H1 (cell line): ENCODE data around the gene KRT12. TPM values are rescaled to one million over a fixed set of nuclear protein-coding genes. Genes with fewer than 3 reads are reported as not detected.

Source experiments
- CTCF ChIA-PET: fragments of 300-600 bp; sonication (Branson Sonifier 250); formaldehyde crosslinking; loops from one replicate; lab custom pipeline; 2021; ENCODE audit not compliant: partially characterized antibody; lab: Charles Lee
- POLR2A ChIA-PET: fragments of 300-600 bp; sonication (Branson Sonifier 250); formaldehyde crosslinking; loops from one replicate; lab custom pipeline; 2021; ENCODE audit warnings: inconsistent platforms; ENCODE audit not compliant: partially characterized antibody; lab: Charles Lee
- DNase-seq, 2 experiments: peaks; one replicate each; pipeline versions ENCODE4 v3.0.0 to v3.0.0-alpha.2; 2010 to 2022; ENCODE audit warnings: low spot score in 2 of 2, low read depth in 1 of 2, mixed read lengths in 1 of 2
- FAIRE-seq: peaks from 2 replicates; lab custom pipeline; 2011; peaks lifted over from hg19 to GRCh38; lab: Jason Lieb, UNC
- H2AFZ ChIP-seq: 2 replicates; pipeline ENCODE4 v1.8.1; 2012; ENCODE audit warnings: low read length, inconsistent platforms
- H2AK5ac ChIP-seq: 2 replicates; pipeline ENCODE4 v1.6.1; 2013; ENCODE audit warnings: low read depth, low read length
- H2BK120ac ChIP-seq: replicated peaks from 2 replicates; pipeline ENCODE3; 2013; ENCODE audit warnings: low read depth, low read length, inconsistent platforms
- H2BK12ac ChIP-seq: 2 replicates; pipeline ENCODE4 v1.6.1; 2013; ENCODE audit warnings: low read depth, low read length
- H2BK15ac ChIP-seq: 2 replicates; pipeline ENCODE4 v1.6.1; 2013; ENCODE audit warnings: low read length
- H2BK20ac ChIP-seq: 2 replicates; pipeline ENCODE4 v1.6.1; 2013; ENCODE audit warnings: low read length
- H2BK5ac ChIP-seq: 2 replicates; pipeline ENCODE4 v1.6.1; 2013; ENCODE audit warnings: low read depth, low read length
- H3K14ac ChIP-seq: 2 replicates; pipeline ENCODE4 v1.6.1; 2013; ENCODE audit warnings: inconsistent platforms; ENCODE audit not compliant: insufficient read length
- H3K18ac ChIP-seq: 2 replicates; pipeline ENCODE4 v1.6.1; 2013; ENCODE audit warnings: low read length; ENCODE audit errors: extremely low read depth
- H3K23ac ChIP-seq: 2 replicates; pipeline ENCODE4 v1.6.1; 2013; ENCODE audit warnings: inconsistent platforms; ENCODE audit not compliant: insufficient read length
- H3K23me2 ChIP-seq: 2 replicates; pipeline ENCODE4 v1.6.1; 2013; ENCODE audit warnings: low read depth, low read length
- H3K27ac ChIP-seq: 2 replicates; pipeline ENCODE4 v1.6.1; 2011; ENCODE audit warnings: low read depth, low read length, inconsistent platforms
- H3K27me3 ChIP-seq, 4 experiments: replicated peaks in 1 of 4; 1 replicate in 1 of 4; 2 replicates in 3 of 4; pipeline versions ENCODE4 v1.6.1 to v1.8.1; 2011 to 2013; ENCODE audit warnings: low read length in 3 of 4, mild to moderate bottlenecking in 3 of 4, inconsistent platforms in 2 of 4, mixed read lengths in 2 of 4, moderate library complexity in 1 of 4; ENCODE audit not compliant: control insufficient read depth in 3 of 4, insufficient read depth in 3 of 4; ENCODE audit errors: extremely low read depth in 1 of 4
- H3K36me3 ChIP-seq, 4 experiments: 2 replicates each; pipeline versions ENCODE4 v1.6.1 to v1.8.1; 2011 to 2013; ENCODE audit warnings: mild to moderate bottlenecking in 4 of 4, low read length in 3 of 4, moderate library complexity in 2 of 4, control low read depth in 1 of 4, inconsistent platforms in 1 of 4; ENCODE audit not compliant: insufficient read depth in 4 of 4, control insufficient read depth in 2 of 4
- H3K4ac ChIP-seq: replicated peaks from 2 replicates; pipeline ENCODE3; 2013; ENCODE audit warnings: low read length, low read depth, mixed read lengths, inconsistent platforms; ENCODE audit not compliant: insufficient read length
- H3K4me1 ChIP-seq, 4 experiments: replicated peaks in 1 of 4; 1 replicate in 1 of 4; 2 replicates in 3 of 4; pipeline versions ENCODE4 v1.6.1 to v1.8.1; 2011 to 2013; ENCODE audit warnings: low read length in 3 of 4, inconsistent platforms in 2 of 4, mixed read lengths in 1 of 4; ENCODE audit not compliant: insufficient read depth in 4 of 4, control insufficient read depth in 3 of 4
- H3K4me2 ChIP-seq, 2 experiments: 2 replicates each; pipeline versions ENCODE4 v1.6.1 to v1.8.1; 2011 to 2013; ENCODE audit warnings: low read depth in 2 of 2, low read length in 2 of 2, control low read depth in 1 of 2, inconsistent platforms in 1 of 2, mild to moderate bottlenecking in 1 of 2; ENCODE audit not compliant: insufficient read depth in 1 of 2
- H3K4me3 ChIP-seq, 4 experiments: fragments of 200-600, 300-600 bp in 1 of 4; sonication (generic), shearing (Covaris generic), sonication (Bioruptor Twin) in 1 of 4; 2 replicates each; pipeline versions ENCODE4 v1.5.1 to v1.8.1; 2011 to 2016; ENCODE audit warnings: low read length in 4 of 4, low read depth in 3 of 4, control low read depth in 2 of 4, inconsistent platforms in 2 of 4, mild to moderate bottlenecking in 2 of 4, mixed read lengths in 1 of 4, moderate library complexity in 1 of 4; ENCODE audit not compliant: insufficient read depth in 2 of 4; ENCODE audit errors: extremely low read depth in 1 of 4
- H3K56ac ChIP-seq: replicated peaks from 2 replicates; pipeline ENCODE3; 2013; ENCODE audit warnings: low read depth, mild to moderate bottlenecking, mixed read lengths, low read length, inconsistent platforms; ENCODE audit not compliant: insufficient read length
- H3K79me1 ChIP-seq: 2 replicates; pipeline ENCODE4 v1.6.1; 2013; ENCODE audit warnings: low read depth, low read length, control low read depth
- H3K79me2 ChIP-seq, 2 experiments: 2 replicates each; pipeline versions ENCODE4 v1.6.1 to v1.8.1; 2012 to 2013; ENCODE audit warnings: low read length in 2 of 2, mild to moderate bottlenecking in 2 of 2, inconsistent platforms in 1 of 2; ENCODE audit not compliant: insufficient read depth in 2 of 2, control insufficient read depth in 1 of 2
- H3K9ac ChIP-seq, 4 experiments: replicated peaks in 1 of 4; 1 replicate in 1 of 4; 2 replicates in 3 of 4; pipeline versions ENCODE4 v1.6.1 to v1.8.1; 2011 to 2013; ENCODE audit warnings: low read depth in 3 of 4, low read length in 3 of 4, control low read depth in 2 of 4, mild to moderate bottlenecking in 2 of 4, moderate library complexity in 2 of 4, inconsistent platforms in 1 of 4; ENCODE audit errors: extremely low read depth in 1 of 4
- H3K9me3 ChIP-seq, 2 experiments: 2 replicates each; pipeline versions ENCODE4 v1.6.1 to v1.8.1; 2012 to 2013; ENCODE audit warnings: mild to moderate bottlenecking in 2 of 2, moderate library complexity in 2 of 2, control low read depth in 1 of 2, inconsistent platforms in 1 of 2, low read depth in 1 of 2, low read length in 1 of 2, mixed read lengths in 1 of 2; ENCODE audit not compliant: insufficient read depth in 2 of 2
- H4K20me1 ChIP-seq, 2 experiments: replicated peaks in 1 of 2; 2 replicates each; pipeline versions ENCODE3 to v1.8.1; 2011 to 2013; ENCODE audit warnings: inconsistent platforms in 2 of 2, low read length in 2 of 2, mild to moderate bottlenecking in 1 of 2; ENCODE audit not compliant: insufficient read depth in 2 of 2, control insufficient read depth in 1 of 2
- H4K5ac ChIP-seq: 2 replicates; pipeline ENCODE4 v1.6.1; 2013; ENCODE audit warnings: low read length, low read depth, mixed read lengths, inconsistent platforms; ENCODE audit not compliant: insufficient read length
- H4K8ac ChIP-seq: 2 replicates; pipeline ENCODE4 v1.8.0; 2013; ENCODE audit warnings: mild to moderate bottlenecking, moderate library complexity, low read length, inconsistent platforms; ENCODE audit not compliant: insufficient read depth; ENCODE audit errors: extremely low read depth
- H4K91ac ChIP-seq: replicated peaks from 2 replicates; pipeline ENCODE3; 2013; ENCODE audit warnings: low read length, mixed read lengths, inconsistent platforms; ENCODE audit not compliant: insufficient read length
- BCL11A ChIP-seq, 2 experiments: IDR thresholded peaks; one replicate each; pipeline ENCODE4 v1.6.1; 2011; ENCODE audit warnings: low read depth in 2 of 2, low read length in 2 of 2, mild to moderate bottlenecking in 2 of 2
- FOSL1 ChIP-seq: IDR thresholded peaks from 2 replicates; pipeline ENCODE4 v1.6.1; 2011; ENCODE audit warnings: mild to moderate bottlenecking, low read depth, low read length, moderate library complexity; ENCODE audit not compliant: insufficient read depth
- JUND ChIP-seq: IDR thresholded peaks from 2 replicates; pipeline ENCODE4 v1.6.1; 2011; ENCODE audit warnings: mild to moderate bottlenecking, improper control_type of control experiment, low read length
- NANOG ChIP-seq: IDR thresholded peaks from 2 replicates; pipeline ENCODE4 v1.6.1; 2011; ENCODE audit warnings: low read length, low read depth, mild to moderate bottlenecking, inconsistent platforms; ENCODE audit not compliant: insufficient read depth, poor library complexity, severe bottlenecking
- POLR2A ChIP-seq, 2 experiments: IDR thresholded peaks; 1 replicate in 1 of 2; 2 replicates in 1 of 2; pipeline ENCODE4 v1.6.1; 2011; ENCODE audit warnings: low read depth in 2 of 2, low read length in 2 of 2, mild to moderate bottlenecking in 2 of 2; ENCODE audit errors: control extremely low read depth in 1 of 2
- POLR2AphosphoS5 ChIP-seq: IDR thresholded peaks from 2 replicates; pipeline ENCODE4 v1.6.1; 2011; ENCODE audit warnings: low read depth, low read length
- RAD21 ChIP-seq, 2 experiments: IDR thresholded peaks in 1 of 2; conservative IDR thresholded peaks in 1 of 2; 2 replicates each; pipeline ENCODE4 v1.6.1; 2011; ENCODE audit warnings: low read depth in 2 of 2, low read length in 2 of 2, improper control_type of control experiment in 1 of 2, inconsistent platforms in 1 of 2, mild to moderate bottlenecking in 1 of 2, moderate library complexity in 1 of 2
- RBBP5 ChIP-seq: IDR thresholded peaks from 2 replicates; pipeline ENCODE4 v1.7.1; 2012; ENCODE audit warnings: low read depth, mild to moderate bottlenecking, inconsistent platforms, low read length, moderate library complexity, borderline replicate concordance
- SP4 ChIP-seq: IDR thresholded peaks from 2 replicates; pipeline ENCODE4 v1.6.1; 2012; ENCODE audit warnings: low read length, inconsistent platforms
- SRF ChIP-seq: IDR thresholded peaks from 2 replicates; pipeline ENCODE4 v1.6.1; 2011; ENCODE audit warnings: mild to moderate bottlenecking, low read depth, low read length, moderate library complexity
- TAF1 ChIP-seq: IDR thresholded peaks from 2 replicates; pipeline ENCODE4 v1.6.1; 2011; ENCODE audit warnings: mild to moderate bottlenecking, low read depth, low read length
- TBP ChIP-seq: IDR thresholded peaks from 2 replicates; pipeline ENCODE4 v1.6.1; 2011; ENCODE audit warnings: low read depth, low read length, improper control_type of control experiment
- TCF12 ChIP-seq: IDR thresholded peaks from 2 replicates; pipeline ENCODE4 v1.6.1; 2011; ENCODE audit warnings: low read depth, mild to moderate bottlenecking, low read length
- ZNF274 ChIP-seq: IDR thresholded peaks from 2 replicates; pipeline ENCODE4 v1.7.0; 2012; ENCODE audit warnings: low read length, borderline replicate concordance; ENCODE audit errors: extremely low read depth
- WGBS, 2 experiments: shearing (Covaris generic) in 1 of 2; methylation state at CpG; one replicate each; pipeline versions ENCODE4 v1.1.6 to v1.1.7; 2013 to 2015; ENCODE audit warnings: low lambda C conversion rate in 2 of 2, mixed read lengths in 2 of 2, inconsistent platforms in 1 of 2, low coverage in 1 of 2, missing lambda C conversion rate in 1 of 2; ENCODE audit not compliant: insufficient replicate concordance in 2 of 2, insufficient coverage in 1 of 2, insufficient read length in 1 of 2; ENCODE audit errors: extremely low coverage in 1 of 2, missing lambda C conversion rate in 1 of 2; 5-methylcytosine and 5-hydroxymethylcytosine counted together
- polyA plus RNA-seq, 7 experiments: library from polyadenylated mRNA; depleted of rRNA in 3 of 7; stranded (reverse) in 5 of 7; unstranded in 2 of 7; fragments of >200 nt in 5 of 7; fragments of 200-250 nt in 2 of 7; gene quantifications; 1 replicate in 5 of 7; 2 replicates in 1 of 7; 4 replicates in 1 of 7; pipeline versions ENCODE4 v1.2.1 to v1.2.3, GENCODE V29; 2011 to 2013; ENCODE audit warnings: missing spikeins in 2 of 7, mixed read lengths in 2 of 7
- total RNA-seq: library from RNA; stranded (reverse); fragmentation: NEBNext Ultra II Directional; extraction: Animal tissue kit (Norgen Biotek cat#: 25700); gene quantifications from 2 replicates; pipeline ENCODE4 v1.2.1, GENCODE V29; 2021

The KRT12 gene
- total and polyA plus RNA-seq, 2 of the 8 experiments (the other 6 are each of a cell fraction or from before 2014, with no cell fraction given) = not detected

DNA sequence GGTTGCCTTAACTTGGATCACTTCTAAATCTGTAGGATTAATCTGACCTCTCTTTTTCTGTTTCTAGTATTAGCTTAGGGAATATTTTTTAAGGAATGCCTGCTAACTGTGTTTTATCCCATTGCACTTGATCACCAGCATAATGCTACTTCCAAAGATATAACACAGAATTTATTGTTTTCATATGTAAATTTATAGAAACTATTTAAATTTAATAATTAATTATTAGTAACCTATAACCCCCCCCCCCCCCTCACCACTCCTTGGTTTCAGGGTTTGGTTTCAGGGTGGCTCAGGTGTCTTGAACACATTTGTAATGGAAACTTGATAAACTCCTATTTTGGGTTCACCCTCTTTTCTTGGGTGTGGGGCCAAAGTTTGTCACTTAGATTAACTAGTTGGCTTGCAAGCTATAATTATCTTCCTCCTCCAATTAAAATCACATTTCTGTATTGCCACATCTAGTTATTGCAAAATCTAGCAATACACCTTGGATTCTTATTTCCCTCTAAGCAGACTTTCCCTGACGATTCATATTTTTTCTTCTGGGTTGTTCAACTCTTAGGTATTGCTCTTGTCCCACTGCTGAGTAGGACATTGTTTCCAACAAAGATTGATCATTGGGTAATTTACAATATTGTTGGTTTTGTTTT lies 18.3 kb downstream of the KRT12 start:
- H3K9me3 ChIP-seq = no peaks in the 10 kb centered on the region
- CTCF ChIA-PET = interaction anchor here (1.8 kb wide), 1 partner anchor 819 kb away, joined by 3 read pairs; no protein-coding TSS in a partner anchor
- H3K14ac ChIP-seq = no peak overlapping the region
- no peak overlapping the region for H4K8ac ChIP-seq
- no peak overlapping the region for H2BK120ac ChIP-seq
- H2AFZ ChIP-seq = no peak overlapping the region
- H3K23ac ChIP-seq = no peak overlapping the region
- no peaks in the 10 kb centered on the region for H3K27me3 ChIP-seq
- no peak overlapping the region for H2BK15ac ChIP-seq
- H3K56ac ChIP-seq = no peak overlapping the region
- H4K20me1 ChIP-seq = peaks cover 0 to 2% of the 10 kb centered on the region in 2 experiments
- no peaks in the 10 kb centered on the region for H3K79me1 ChIP-seq
- no peak overlapping the region for H2AK5ac ChIP-seq
- no peak overlapping the region for H2BK5ac ChIP-seq
- H3K4me1 ChIP-seq = peaks cover 0 to 3% (median under 1%) of the 10 kb centered on the region in 4 experiments; a peak in 3 of 7 replicates
- no peaks in the 10 kb centered on the region for H3K23me2 ChIP-seq
- no peak overlapping the region for H3K18ac ChIP-seq
- no peak overlapping the region for H3K4me2 ChIP-seq
- no peak for TF ChIP-seq JUND
- TF ChIP-seq TAF1 = no peak
- no peak for TF ChIP-seq RAD21 (IDR thresholded peaks at IDR 0.05 in 1 of 2, conservative IDR thresholded peaks at IDR 0.05 in 1 of 2; ENCODE audit: low read depth in 2 of 2, low read length in 2 of 2)
- no peak for TF ChIP-seq ZNF274
- no peak for TF ChIP-seq FOSL1
- no peak for TF ChIP-seq POLR2AphosphoS5
- TF ChIP-seq RBBP5 = no peak
- TF ChIP-seq SRF = no peak
- no peak for TF ChIP-seq POLR2A (IDR thresholded peaks at IDR 0.05; ENCODE audit: control extremely low read depth in 1 of 2, low read depth in 2 of 2, low read length in 2 of 2)
- TF ChIP-seq TCF12 = no peak
- no peak for TF ChIP-seq NANOG
- no peak for TF ChIP-seq SP4
- TF ChIP-seq TBP = no peak
- no peak for TF ChIP-seq BCL11A (IDR thresholded peaks at IDR 0.05; ENCODE audit: low read depth in 2 of 2, low read length in 2 of 2)
- TF ChIP-seq, all 59 proteins: peak for 0
- POLR2A ChIA-PET = no interaction called here
- Histone ChIP-seq H3K9ac (no peak overlapping the region), H3K4ac (no peak overlapping the region), H4K91ac (no peak overlapping the region), H4K5ac (no peak overlapping the region), H3K79me2 (no peaks in the 10 kb centered on the region), H2BK20ac (no peak overlapping the region), H2BK12ac (no peak overlapping the region), H3K27ac (no peak overlapping the region), H3K4me3 (no peak overlapping the region), H3K36me3 (no peaks in the 10 kb centered on the region)
- FAIRE-seq (no peak), DNase-seq (no peak)
- 95% methylated on average over 1 of the region's 1 CpG; no CpG with 5 or more reads in 1 of the 2 experiments for WGBS, 2 experiments
